Measurements from ENCODE around the gene GGTLC3. TPM values are rescaled to one million over a fixed set of nuclear protein-coding genes. Genes with fewer than 3 reads are reported as not detected.
"Not testable (repeated sequence)": the region's sequence is repeated elsewhere in the genome, so short reads cannot be mapped to it uniquely, and the experiment has no call there.

GGTLC3 gene
- total RNA-seq, 1 donor from 2014 or later: not detected

DNA sequence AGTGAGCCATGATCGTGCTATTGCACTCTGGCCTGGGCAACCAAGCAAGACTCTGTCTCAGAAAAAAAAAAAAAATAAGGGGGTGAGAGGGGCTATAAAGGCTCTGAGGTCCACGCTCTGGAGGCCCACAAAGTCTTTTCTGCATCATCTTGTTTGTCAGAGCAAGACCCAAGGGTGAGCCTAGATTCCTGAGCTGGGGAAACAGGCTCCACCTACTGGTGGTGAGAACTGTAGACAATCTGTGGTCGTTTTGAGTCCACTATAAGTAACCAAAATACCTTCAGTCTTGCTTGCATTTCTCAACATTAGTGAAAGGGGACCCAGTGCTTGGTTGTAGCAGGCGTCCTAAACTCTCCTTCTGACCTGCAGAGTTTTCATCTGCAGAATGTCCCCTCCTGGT lies 5.4 kb upstream of the GGTLC3 start:
- not testable (repeated sequence) for DNase-seq (ENCODE audit: low spot score in 2 of 2); FAIRE-seq

- not testable (repeated sequence) for FAIRE-seq; DNase-seq (ENCODE audit: low spot score in 2 of 2)
These were observed 4.8 kb upstream of the GGTLC3 start for GRCh38 chr22:18522762-18523161.

DNA sequence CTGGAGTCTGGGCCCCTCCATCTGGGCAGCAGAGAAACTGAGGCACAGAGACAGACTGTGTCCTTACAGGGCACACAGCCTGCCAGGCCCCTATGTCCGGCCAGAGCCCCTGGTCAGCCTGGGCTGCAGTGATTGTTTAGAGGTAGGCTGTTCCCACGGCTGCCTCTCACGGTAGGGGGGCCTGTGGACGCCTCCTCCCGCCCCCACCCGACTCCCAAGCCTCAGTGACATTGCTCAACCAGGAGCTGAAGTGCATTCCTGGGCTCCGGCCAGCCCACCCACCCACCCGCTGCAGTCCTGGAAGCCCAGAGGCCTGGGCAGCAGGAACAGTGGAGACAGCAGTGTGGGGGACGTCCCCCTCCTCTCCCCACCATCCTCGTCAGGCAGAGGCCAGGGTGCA lies 4.5 kb downstream of the GGTLC3 start:
- not testable (repeated sequence) for DNase-seq (ENCODE audit: low spot score in 2 of 2); FAIRE-seq

DNA sequence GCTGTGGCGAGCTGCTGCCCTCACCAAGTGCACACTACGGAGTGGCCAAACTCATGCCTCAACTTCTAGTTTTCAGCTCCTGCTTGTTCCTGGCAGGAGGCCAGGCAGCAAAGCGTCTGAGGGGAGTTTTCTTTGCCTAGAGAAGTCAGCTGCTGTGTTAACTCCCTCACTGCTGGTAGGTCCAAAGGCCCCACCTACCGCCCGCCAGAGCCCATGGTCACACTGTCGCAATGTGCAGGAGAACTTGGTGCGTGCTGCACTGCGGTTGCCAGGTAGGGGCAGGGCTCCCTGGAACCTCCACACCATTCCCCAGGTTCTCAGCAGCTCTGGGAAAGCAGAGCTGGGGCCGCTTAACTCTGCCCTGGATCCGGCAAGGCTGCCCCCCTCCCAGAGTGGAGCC lies 5.6 kb downstream of the GGTLC3 start:
- not testable (repeated sequence) for DNase-seq (ENCODE audit: low spot score in 2 of 2); FAIRE-seq

- FAIRE-seq; DNase-seq (ENCODE audit: low spot score in 2 of 2): not testable (repeated sequence)
These were observed 6.6 kb downstream of the GGTLC3 start for GRCh38 chr22:18511327-18511726.

DNA sequence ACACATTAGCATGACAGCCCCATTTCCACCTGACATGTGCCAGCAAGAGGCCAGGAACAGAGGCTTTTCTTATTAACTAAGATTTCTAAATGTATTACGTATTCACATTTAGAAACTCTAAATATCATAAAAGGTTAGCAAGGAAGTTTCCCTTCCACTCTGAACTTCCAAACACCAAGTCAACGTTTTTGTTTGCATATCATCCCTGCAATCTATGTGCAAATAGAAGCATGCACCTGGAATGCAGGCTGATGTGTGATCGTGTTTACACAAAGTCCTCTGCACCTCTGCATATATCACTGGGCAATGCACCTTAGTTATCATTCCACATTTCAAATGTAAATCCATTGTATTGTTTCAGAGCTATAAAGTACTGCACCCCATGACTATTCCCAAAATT lies 21.7 kb downstream of the GGTLC3 start:
- DNase-seq (ENCODE audit: low spot score in 2 of 2); FAIRE-seq: not testable (repeated sequence)

Other genes with a start within 250 kb of the GGTLC3 start
- 1.6 TPM for gene TMEM191B, start 9.6 kb upstream of the GGTLC3 start, total RNA-seq
- 3.3 TPM for gene RIMBP3, start 93.8 kb upstream of the GGTLC3 start, total RNA-seq